Esophagus squamous epithelium (tissue), 5 donors: Measurements from ENCODE around the gene KRT6B. TPM values are rescaled to one million over a fixed set of nuclear protein-coding genes. Genes with fewer than 3 reads are reported as not detected.
"Not testable (repeated sequence)": the region's sequence is repeated elsewhere in the genome, so short reads cannot be mapped to it uniquely, and the experiment has no call there.

ENCODE experiments used
- DNase-seq: peaks from one replicate; lab custom pipeline; 2025; lab: John Stamatoyannopoulos, UW
- H3K27ac ChIP-seq, 4 donors: fragments of 200-600 bp; sonication (generic); one replicate each; pipeline ENCODE4 v1.5.1; 2016 to 2019; ENCODE audit warnings: mild to moderate bottlenecking in 1 of 4
- H3K27me3 ChIP-seq, 4 donors: fragments of 200-600 bp; sonication (generic); 1 replicate in 3 of 4; 2 replicates in 1 of 4; pipeline versions ENCODE4 v1.5.1 to v1.6.0; 2017 to 2021; ENCODE audit warnings: antibody characterized with exemption in 1 of 4
- H3K36me3 ChIP-seq, 3 donors: fragments of 200-600 bp; sonication (generic); one replicate each; pipeline ENCODE4 v1.5.1; 2016 to 2019
- H3K4me1 ChIP-seq, 3 donors: fragments of 200-600 bp; sonication (generic); one replicate each; pipeline ENCODE4 v1.5.1; 2017 to 2019
- H3K4me3 ChIP-seq, 4 donors: fragments of 200-600 bp; sonication (generic); 1 replicate in 3 of 4; 2 replicates in 1 of 4; pipeline ENCODE4 v1.5.1; 2016 to 2019; ENCODE audit warnings: mild to moderate bottlenecking in 2 of 4, moderate library complexity in 1 of 4
- H3K9me3 ChIP-seq, 3 donors: fragments of 200-600 bp; sonication (generic); one replicate each; pipeline ENCODE4 v1.5.1; 2016 to 2019
- CTCF ChIP-seq, 6 experiments: fragments of 450-650 bp in 4 of 6; fragments of 200-600 bp in 2 of 6; sonication (generic) in 2 of 6; IDR thresholded peaks; one replicate each; pipeline ENCODE4 v1.5.1; 2016 to 2019; ENCODE audit warnings: antibody characterized with exemption in 6 of 6, mild to moderate bottlenecking in 4 of 6, moderate library complexity in 4 of 6
- POLR2A ChIP-seq, 4 donors: fragments of 450-650 bp; IDR thresholded peaks; one replicate each; pipeline ENCODE4 v1.6.1; 2017; ENCODE audit warnings: antibody characterized with exemption in 4 of 4, mild to moderate bottlenecking in 4 of 4, moderate library complexity in 3 of 4
- WGBS, 2 donors: methylation state at CpG; one replicate each; pipeline ENCODE4 v1.1.5; 2018; 5-methylcytosine and 5-hydroxymethylcytosine counted together
- intact Hi-C: fragments of 100-400 bp; cut with DNase I; formaldehyde crosslinking; loops from one replicate; pipeline ENCODE4 v1.15.0; 2022
- total RNA-seq, 4 donors: library from RNA; depleted of rRNA; stranded (reverse); fragments of >200 nt; gene quantifications; one replicate each; pipeline ENCODE4 v1.1.0, GENCODE V29; 2016
- donor health status: DM: yes; HTN: yes; CAD: no.

KRT6B gene
- total RNA-seq = 1,000 to 10,000 TPM in 3 of 4 donors, 100 to 1,000 TPM in 1; 308 to 3,585 (median 1,609) TPM

DNA sequence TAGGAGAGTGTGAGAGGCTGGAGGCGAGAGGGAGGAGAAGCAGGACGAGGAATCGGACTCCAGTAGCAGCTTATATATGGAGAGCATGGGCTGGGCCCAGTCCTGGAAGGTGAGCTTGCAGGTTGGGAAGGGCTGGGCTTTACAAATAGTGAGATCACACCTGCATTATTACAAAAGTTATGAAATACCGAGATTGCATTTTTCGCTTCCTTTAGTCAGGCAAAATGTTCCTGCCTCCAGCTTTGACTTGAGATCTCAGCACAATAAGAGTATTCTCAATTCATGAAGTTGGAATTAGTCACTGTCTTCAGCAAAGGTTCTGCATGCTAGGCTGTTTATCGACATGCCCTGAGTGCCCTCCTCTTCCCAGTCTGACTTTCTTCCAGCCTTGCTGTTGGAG is at the start of gene KRT6B:
Gene KRT6B, minus strand, starts transcription at position 46 of the 400 bp plus-strand sequence. CDS start 68 bp downstream, outside the sequence.
- Histone ChIP-seq H3K27ac (peak within 1 kb of the TSS; percentile 33 to 79 (median 61)), H3K4me1 (peaks cover 0 to 23% (median 0%) of the 10 kb centered on the region in 3 donors), H3K9me3 (no peaks in the 10 kb centered on the region), H3K36me3 (peaks cover 0 to 10% (median 0%) of the 10 kb centered on the region in 3 donors), H3K27me3 (no peaks in the 10 kb centered on the region), H3K4me3 (peak within 1 kb of the TSS in 1 of 4 donors; percentile 21)
- no peak for DNase-seq
- WGBS, 2 donors = 45 to 62% methylated on average over 6 of the region's 6 CpGs
- intact Hi-C loops = no loop called here
- no peak for TF ChIP-seq POLR2A (IDR thresholded peaks at IDR 0.05)
- TF ChIP-seq CTCF (IDR thresholded peaks at IDR 0.05) = no peak

GRCh38 chr12:52501490-52501889 is 49.5 kb upstream of the KRT6B start:
- Histone ChIP-seq H3K36me3 (no peaks in the 10 kb centered on the region), H3K4me1 (peaks cover 2 to 6% (median 2%) of the 10 kb centered on the region in 3 donors), H3K27ac (no peak overlapping the region), H3K4me3 (no peak overlapping the region), H3K9me3 (no peaks in the 10 kb centered on the region), H3K27me3 (no peaks in the 10 kb centered on the region)
- no peak for TF ChIP-seq POLR2A (IDR thresholded peaks at IDR 0.05)
- no peak for TF ChIP-seq CTCF (IDR thresholded peaks at IDR 0.05)
- intact Hi-C loops = no loop called here
- DNase-seq = no peak
- 49 to 66% methylated on average over 7 of the region's 7 CpGs for WGBS, 2 donors

DNA sequence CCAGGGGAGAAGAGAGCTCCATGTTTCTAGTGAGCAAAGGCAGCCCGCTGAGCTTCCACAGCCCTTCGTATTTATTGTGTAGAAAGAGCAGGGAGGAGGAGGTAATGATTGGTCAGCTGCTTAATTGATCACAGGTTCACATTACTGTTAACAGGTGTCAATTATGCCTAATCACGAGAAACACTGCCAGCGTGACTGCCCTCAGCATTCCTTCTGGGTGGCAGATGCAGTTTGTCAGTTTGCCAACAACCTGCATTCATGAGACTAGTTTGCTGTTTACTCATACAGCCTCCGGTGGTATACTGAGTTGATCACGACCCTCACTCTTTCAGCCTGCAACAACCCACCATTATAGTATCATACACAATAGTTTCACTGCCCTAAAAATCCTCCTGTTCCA is 48.6 kb upstream of the KRT6B start:
- DNase-seq, H3K9me3 ChIP-seq, H3K27me3 ChIP-seq, H3K27ac ChIP-seq, H3K4me3 ChIP-seq, H3K36me3 ChIP-seq, intact Hi-C loops: not testable (repeated sequence)
- 80 to 89% methylated on average over 6 of the region's 6 CpGs for WGBS, 2 donors
- H3K4me1 ChIP-seq = peaks cover 11 to 15% (median 11%) of the 10 kb centered on the region in 3 donors

DNA sequence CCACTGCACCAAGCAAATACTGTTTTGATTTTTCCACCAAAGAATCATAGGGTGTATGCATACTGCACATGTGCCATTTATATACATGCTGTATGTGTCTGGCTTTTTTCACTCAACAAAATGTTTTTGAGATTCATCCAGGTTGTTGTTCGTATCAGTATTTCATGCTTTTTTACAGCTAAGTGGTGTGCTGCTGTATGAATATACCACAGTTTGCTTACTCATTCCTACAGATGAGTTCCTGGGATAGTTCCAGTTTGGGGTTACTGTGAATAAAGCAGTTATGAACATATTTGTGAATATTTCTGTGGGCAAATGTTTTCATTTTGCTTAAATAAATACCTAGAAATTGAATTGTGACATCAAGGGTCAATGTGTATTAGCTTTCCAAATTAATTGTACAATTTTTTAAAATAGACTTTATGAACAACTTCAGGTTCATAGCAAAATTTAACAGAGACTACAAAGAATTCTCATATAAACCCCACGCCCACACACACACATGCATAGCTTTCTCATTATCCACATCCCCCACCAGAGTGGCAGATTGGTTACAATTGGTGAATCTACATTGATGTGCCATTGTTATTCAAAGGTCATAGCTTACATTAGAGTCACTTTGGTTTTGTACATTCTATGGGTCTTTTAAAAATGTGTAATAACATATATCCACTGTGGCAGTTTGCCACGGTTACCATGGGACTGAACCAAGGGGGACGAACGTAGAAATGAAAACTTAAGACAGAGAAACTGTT is 48.0 kb upstream of the KRT6B start:
- WGBS, 2 donors = 78 to 84% methylated on average over 5 of the region's 5 CpGs
- intact Hi-C loops = loop anchor here (10.0 kb wide), 1 partner anchor 105 kb away; no protein-coding TSS in a partner anchor

DNA sequence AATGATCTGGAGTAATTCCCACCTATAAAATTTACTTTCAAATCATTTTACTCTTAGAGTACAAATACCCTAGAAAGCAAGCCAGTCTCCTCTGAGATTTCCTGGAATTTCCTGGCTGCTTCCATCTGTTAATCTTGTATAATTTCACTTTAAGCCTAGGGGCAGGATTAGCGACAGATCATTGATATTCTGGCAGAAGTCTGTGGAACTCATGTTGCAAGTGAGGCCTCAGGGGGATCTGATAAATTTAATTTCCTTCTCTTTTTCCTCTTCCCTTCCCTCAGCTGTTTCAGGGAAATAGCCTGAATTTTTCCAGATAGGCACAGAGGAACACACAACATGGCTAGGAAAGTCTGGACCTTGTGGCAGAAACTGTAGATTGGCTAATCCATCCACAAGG is 47.0 kb upstream of the KRT6B start:
- no peak for TF ChIP-seq CTCF (IDR thresholded peaks at IDR 0.05)
- no peak for TF ChIP-seq POLR2A (IDR thresholded peaks at IDR 0.05)
- Histone ChIP-seq H3K27ac (no peak overlapping the region), H3K36me3 (no peaks in the 10 kb centered on the region), H3K9me3 (no peaks in the 10 kb centered on the region), H3K4me3 (no peak overlapping the region), H3K27me3 (no peaks in the 10 kb centered on the region), H3K4me1 (peaks cover 27 to 31% (median 27%) of the 10 kb centered on the region in 3 donors)
- 25 to 29% methylated on average over 1 of the region's 1 CpG for WGBS, 2 donors
- intact Hi-C loops = loop anchor here (10.0 kb wide), 1 partner anchor 104 kb away; no protein-coding TSS in a partner anchor
- no peak for DNase-seq

More for the DNA sequence above, 48.0 kb upstream of the KRT6B start:
- Histone ChIP-seq H3K9me3 (no peaks in the 10 kb centered on the region), H3K27me3 (no peaks in the 10 kb centered on the region), H3K4me1 (peaks cover 17 to 21% (median 17%) of the 10 kb centered on the region in 3 donors), H3K4me3 (no peak overlapping the region), H3K27ac (no peak overlapping the region), H3K36me3 (no peaks in the 10 kb centered on the region)
- no peak for TF ChIP-seq CTCF (IDR thresholded peaks at IDR 0.05)
- no peak for DNase-seq
